ENCODE results near the gene CDK14. TPM values are rescaled to one million over a fixed set of nuclear protein-coding genes. Genes with fewer than 3 reads are reported as not detected.

Gene CDK14
- total RNA-seq, 1 donor from 2014 or later: 131 TPM

GRCh38 chr7:91062713-91063112 is 466.6 kb downstream of the CDK14 start:
- no peak overlapping the region for H3K4me3 Mint-ChIP-seq (ENCODE audit: unreplicated experiment)
- TF ChIP-seq CTCF (IDR thresholded peaks at IDR 0.05): no peak
- no peaks in the 10 kb centered on the region for H3K27me3 Mint-ChIP-seq (ENCODE audit: unreplicated experiment)
- H3K27ac Mint-ChIP-seq (ENCODE audit: unreplicated experiment): no peak overlapping the region
- H3K36me3 Mint-ChIP-seq (ENCODE audit: unreplicated experiment): peaks cover 13% of the 10 kb centered on the region
- DNase-seq (ENCODE audit: extremely low spot score, unreplicated experiment): no peak
- no peaks in the 10 kb centered on the region for H3K4me1 Mint-ChIP-seq (ENCODE audit: unreplicated experiment)
- peaks cover 11% of the 10 kb centered on the region for H3K9me3 Mint-ChIP-seq (ENCODE audit: unreplicated experiment)

DNA sequence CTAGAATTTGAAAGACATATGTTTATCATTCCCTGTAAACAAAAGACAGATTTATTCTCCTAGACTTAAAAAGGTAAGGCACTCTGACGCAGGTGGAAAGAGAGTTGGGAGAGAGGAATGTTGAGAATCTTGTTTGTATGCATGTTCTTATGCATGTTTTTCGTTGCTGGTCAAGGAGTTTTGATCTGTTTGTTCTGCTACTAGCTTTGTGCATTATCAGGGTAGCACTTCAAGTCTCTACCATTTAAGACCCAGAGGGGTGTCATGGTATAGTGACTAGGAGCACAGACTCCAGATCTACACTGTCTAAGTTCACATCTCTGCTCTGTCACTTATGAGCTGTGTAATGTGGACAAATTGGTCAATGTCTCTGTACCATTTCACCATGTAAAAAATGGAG is 467.9 kb downstream of the CDK14 start:
- H3K36me3 Mint-ChIP-seq (ENCODE audit: unreplicated experiment): peaks cover 15% of the 10 kb centered on the region

GRCh38 chr7:91064938-91065337 is 468.8 kb downstream of the CDK14 start:
- no peak for DNase-seq (ENCODE audit: extremely low spot score, unreplicated experiment)
- no peak overlapping the region for H3K27ac Mint-ChIP-seq (ENCODE audit: unreplicated experiment)
- H3K27me3 Mint-ChIP-seq (ENCODE audit: unreplicated experiment): no peaks in the 10 kb centered on the region
- peaks cover 9% of the 10 kb centered on the region for H3K9me3 Mint-ChIP-seq (ENCODE audit: unreplicated experiment)
- peaks cover 1% of the 10 kb centered on the region for H3K4me1 Mint-ChIP-seq (ENCODE audit: unreplicated experiment)
- H3K36me3 Mint-ChIP-seq (ENCODE audit: unreplicated experiment): peaks cover 15% of the 10 kb centered on the region
- no peak for TF ChIP-seq CTCF (IDR thresholded peaks at IDR 0.05)
- no peak overlapping the region for H3K4me3 Mint-ChIP-seq (ENCODE audit: unreplicated experiment)

More for the DNA sequence above, 467.9 kb downstream of the CDK14 start:
- peaks cover 1% of the 10 kb centered on the region for H3K4me1 Mint-ChIP-seq (ENCODE audit: unreplicated experiment)
- no peaks in the 10 kb centered on the region for H3K27me3 Mint-ChIP-seq (ENCODE audit: unreplicated experiment)
- DNase-seq (ENCODE audit: extremely low spot score, unreplicated experiment): no peak
- peaks cover 11% of the 10 kb centered on the region for H3K9me3 Mint-ChIP-seq (ENCODE audit: unreplicated experiment)
- TF ChIP-seq CTCF (IDR thresholded peaks at IDR 0.05): no peak
- H3K27ac Mint-ChIP-seq (ENCODE audit: unreplicated experiment): no peak overlapping the region
- no peak overlapping the region for H3K4me3 Mint-ChIP-seq (ENCODE audit: unreplicated experiment)

- H3K4me3 Mint-ChIP-seq (ENCODE audit: unreplicated experiment): no peak overlapping the region
- peaks cover 6% of the 10 kb centered on the region for H3K9me3 Mint-ChIP-seq (ENCODE audit: unreplicated experiment)
- H3K27me3 Mint-ChIP-seq (ENCODE audit: unreplicated experiment): no peaks in the 10 kb centered on the region
- peaks cover 11% of the 10 kb centered on the region for H3K36me3 Mint-ChIP-seq (ENCODE audit: unreplicated experiment)
- peaks cover 1% of the 10 kb centered on the region for H3K4me1 Mint-ChIP-seq (ENCODE audit: unreplicated experiment)
- DNase-seq (ENCODE audit: extremely low spot score, unreplicated experiment): no peak
- no peak overlapping the region for H3K27ac Mint-ChIP-seq (ENCODE audit: unreplicated experiment)
- no peak for TF ChIP-seq CTCF (IDR thresholded peaks at IDR 0.05)
These were observed 470.5 kb downstream of the CDK14 start for GRCh38 chr7:91066627-91067026.

DNA sequence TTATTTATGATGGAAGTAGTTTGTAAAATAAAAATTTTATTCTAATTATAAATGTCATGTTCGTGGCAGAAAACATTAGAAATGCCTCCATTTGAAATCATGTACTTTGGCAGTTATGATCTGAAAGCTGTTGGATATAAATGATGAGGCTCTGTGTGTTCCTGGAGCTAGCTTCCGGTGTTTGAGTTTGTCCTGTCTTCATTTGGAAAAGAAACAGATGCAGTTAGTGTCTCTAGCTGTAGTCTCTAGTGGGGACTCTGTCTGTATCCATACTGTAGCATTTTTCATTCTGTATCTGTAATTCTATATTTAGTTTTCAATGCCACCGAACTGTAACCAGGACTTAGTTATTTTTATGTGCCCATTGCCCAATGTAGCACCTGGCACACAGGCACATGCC is 471.1 kb downstream of the CDK14 start:
- Mint-ChIP-seq H3K9me3 (ENCODE audit: unreplicated experiment) (peaks cover 6% of the 10 kb centered on the region), H3K36me3 (ENCODE audit: unreplicated experiment) (peaks cover 15% of the 10 kb centered on the region), H3K27me3 (ENCODE audit: unreplicated experiment) (no peaks in the 10 kb centered on the region), H3K4me1 (ENCODE audit: unreplicated experiment) (peaks cover 1% of the 10 kb centered on the region), H3K4me3 (ENCODE audit: unreplicated experiment) (no peak overlapping the region), H3K27ac (ENCODE audit: unreplicated experiment) (no peak overlapping the region)
- TF ChIP-seq CTCF (IDR thresholded peaks at IDR 0.05): no peak
- no peak for DNase-seq (ENCODE audit: extremely low spot score, unreplicated experiment)

Measured in osteocyte (in vitro differentiated cells).